Iris pigment epithelial cell (primary cell): ENCODE data around the gene RAP2A.

Experiments used
- DNase-seq: peaks from one replicate; pipeline ENCODE4 v3.0.0-alpha.2; 2011; ENCODE audit warnings: low read depth

The RAP2A gene

GRCh38 chr13:97433727-97434396 is at the start of gene RAP2A:
Gene RAP2A (plus strand): TSS chr13:97434169. CDS start chr13:97434471, 302 bp downstream.
- peak; percentile 91 for DNase-seq

GRCh38 chr13:97384371-97384770 is 49.6 kb upstream of the RAP2A start:
- no peak for DNase-seq

- DNase-seq = no peak
These were observed 48.8 kb upstream of the RAP2A start for GRCh38 chr13:97385146-97385545.

DNA sequence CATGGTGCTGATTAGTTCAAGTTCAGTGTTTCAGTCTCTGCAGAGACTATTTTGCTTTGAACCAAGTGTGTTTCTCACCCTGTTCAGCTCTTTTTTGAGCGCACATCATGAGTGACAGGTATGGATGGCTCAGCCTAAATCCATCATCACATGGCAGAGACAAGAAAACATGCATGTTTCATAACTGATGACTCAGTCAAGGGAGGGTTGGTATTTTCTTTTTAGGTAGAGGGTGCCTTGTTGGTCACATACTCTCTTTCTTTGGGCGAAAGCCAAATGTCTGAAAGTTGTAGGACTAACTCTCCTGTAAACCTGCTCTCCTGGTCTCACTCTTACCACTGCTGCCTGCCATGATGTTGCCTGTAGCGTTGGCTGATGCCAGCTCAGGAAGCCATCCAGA is 48.1 kb upstream of the RAP2A start:
- DNase-seq = peak; percentile 39

GRCh38 chr13:97386801-97387484 is 47.0 kb upstream of the RAP2A start:
- DNase-seq = no peak

GRCh38 chr13:97387485-97387839 is 46.5 kb upstream of the RAP2A start:
- no peak for DNase-seq

GRCh38 chr13:97387890-97388289 is 46.1 kb upstream of the RAP2A start:
- DNase-seq = no peak

DNA sequence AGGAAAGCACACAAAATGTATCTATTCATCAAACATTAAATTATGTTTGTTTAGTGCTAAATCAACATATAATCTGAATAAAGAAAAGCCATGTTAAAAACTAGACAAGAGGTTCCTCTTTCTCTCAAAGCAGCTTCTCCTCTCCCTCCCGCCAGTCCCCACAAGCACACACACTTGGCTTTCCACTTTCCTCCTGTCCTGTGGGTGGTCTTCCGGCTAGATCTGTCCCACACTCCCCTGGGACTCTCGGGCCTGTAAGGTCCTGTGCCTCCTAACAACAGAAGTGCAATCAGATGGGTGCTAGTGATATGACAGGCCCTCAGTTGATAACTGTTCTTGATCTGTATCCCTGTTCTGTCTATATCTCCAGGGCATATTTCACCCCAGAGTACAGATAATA is 45.6 kb upstream of the RAP2A start:
- DNase-seq = no peak

DNA sequence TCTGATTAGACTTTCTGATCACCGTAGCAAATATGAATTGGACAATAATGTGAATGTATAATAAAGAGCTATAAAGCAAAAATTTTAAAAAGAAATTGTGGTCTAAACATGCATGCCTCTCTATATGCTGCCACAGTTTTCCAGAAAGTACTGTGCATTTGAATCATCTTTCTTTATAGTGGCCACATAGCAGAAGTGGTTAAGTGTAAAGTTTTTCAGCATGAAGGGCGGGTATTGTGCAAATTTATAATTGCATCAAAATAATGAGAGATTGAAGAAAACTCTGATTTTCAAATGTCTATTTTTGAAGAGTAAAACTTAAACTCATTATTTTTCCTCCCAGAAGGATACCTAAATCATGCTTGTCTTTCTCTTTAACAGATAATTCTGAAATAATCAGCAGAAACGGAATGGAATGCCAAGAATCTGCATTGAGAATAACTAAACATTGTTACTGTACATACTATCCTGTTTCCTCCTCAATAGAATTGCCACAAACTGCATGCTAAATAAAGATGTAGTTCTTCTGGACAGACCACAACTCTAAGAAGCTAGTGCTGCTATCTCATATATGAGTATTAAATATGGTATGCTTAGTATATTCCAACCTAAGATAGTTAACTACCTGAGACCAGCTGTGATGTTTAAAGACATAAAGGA is 42.9 kb upstream of the RAP2A start:
- DNase-seq = peak; percentile 36

GRCh38 chr13:97392020-97392419 is 41.9 kb upstream of the RAP2A start:
- no peak for DNase-seq

GRCh38 chr13:97394542-97394941 is 39.4 kb upstream of the RAP2A start:
- no peak for DNase-seq

DNA sequence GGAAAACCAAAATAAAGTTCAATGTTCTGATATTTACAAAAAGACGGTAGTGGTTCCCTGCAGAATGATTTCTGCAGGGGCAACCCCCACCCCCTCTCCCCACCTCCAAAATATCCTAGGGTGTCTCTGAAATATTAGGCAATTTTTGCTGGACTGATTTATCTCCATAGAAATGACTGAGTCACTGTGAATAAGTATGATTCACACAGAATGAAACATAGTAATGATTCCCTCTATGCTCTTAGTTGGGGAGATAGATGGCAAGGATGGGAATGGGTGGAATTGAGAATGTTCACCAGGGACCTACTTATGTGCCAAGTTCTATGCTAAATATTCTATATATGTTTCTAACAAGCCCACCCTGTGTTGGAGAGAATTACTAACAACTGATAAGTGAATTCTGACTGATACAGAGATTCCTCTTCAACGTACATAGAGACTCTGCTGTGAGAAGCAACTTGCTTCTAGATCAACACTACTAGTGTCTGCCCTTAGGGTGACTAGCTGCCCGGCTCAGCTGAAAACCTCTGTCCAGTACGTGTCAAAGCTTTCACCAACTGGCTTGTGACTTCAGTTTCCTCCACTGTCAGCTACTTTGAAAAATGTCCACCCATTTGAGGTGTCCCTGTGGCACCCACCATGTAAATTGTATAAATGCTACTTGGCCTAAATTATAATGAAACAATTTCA is 38.4 kb upstream of the RAP2A start:
- DNase-seq = peak; percentile 35

- DNase-seq = no peak
These were observed 36.7 kb upstream of the RAP2A start for GRCh38 chr13:97397267-97397666.

DNA sequence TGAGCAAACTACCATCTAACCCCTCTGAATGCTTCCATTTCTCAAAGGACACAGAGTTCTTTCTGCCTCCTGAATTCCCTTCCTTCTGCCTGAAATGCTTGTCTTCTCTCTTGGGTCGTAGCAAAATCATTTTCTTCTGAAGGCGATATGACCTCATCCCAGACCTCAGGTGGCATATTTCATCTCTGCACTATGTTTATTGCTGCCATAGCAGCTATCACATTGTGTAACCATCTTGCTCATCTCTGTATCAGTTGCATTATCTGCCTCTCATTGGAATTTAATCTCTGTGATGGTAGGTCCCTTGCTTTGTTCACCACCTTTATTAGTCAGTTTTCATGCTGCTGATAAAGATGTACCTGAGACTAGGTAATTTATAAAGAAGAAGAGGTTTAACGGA is 32.5 kb upstream of the RAP2A start:
- DNase-seq = no peak

DNA sequence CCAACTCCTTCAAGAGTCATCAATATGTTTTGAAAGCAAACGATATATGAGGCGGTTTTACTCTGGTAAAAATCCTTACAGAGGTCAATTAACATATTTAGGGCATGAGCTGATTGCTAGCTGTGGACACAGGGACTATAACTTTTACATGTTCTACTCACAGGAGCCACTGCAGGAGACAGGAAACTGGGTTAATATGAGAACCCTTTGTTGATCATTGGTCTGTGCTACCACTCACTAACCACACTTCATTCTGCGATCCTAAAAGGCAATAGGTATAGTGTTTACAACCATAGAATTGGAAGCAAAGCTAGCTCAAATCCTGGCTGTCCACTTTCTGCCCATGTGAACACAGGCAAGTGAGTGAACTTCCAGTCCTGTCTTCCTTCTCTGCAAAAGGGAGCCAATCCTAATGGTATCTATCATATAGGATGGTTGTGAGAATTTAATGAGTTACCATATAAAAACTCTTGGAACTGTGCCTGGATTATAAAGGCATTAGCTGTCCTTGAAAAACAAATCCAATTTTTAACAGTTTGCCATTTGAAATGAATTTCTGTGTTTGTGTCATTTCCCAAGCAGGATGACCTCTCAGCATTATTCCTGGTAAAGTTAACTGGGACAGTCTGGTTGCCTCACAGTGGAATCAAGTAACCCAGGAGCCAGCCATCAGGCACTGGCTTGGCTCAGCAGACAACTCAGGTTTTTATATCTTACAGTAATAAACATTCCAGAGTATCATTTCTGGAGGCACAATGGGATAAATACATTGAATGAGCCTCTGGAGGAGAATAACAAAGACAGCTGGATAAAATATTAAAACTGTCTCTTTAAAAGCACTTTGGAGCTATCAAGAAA is 29.8 kb upstream of the RAP2A start:
- DNase-seq = no peak

DNA sequence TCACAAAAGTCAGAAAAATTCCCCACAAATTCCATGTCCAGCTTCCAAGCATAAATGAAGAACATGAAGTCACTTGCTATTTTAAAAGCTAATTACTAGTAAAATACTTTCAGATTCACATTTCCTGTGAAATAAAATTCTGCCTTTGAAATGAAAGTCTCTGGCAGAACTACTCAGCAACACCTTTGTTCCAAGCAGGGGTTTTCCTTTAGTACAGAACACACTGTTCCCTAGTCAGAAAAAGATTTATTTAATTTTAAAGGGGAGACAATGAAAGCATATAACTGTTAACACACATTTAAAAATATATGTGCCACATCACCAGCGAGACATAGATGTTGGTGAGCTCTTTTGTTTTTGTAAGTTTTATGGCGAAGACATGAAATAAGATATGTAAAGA is 26.4 kb upstream of the RAP2A start:
- DNase-seq = no peak

- no peak for DNase-seq
These were observed 25.0 kb upstream of the RAP2A start for GRCh38 chr13:97408938-97409337.

- DNase-seq = no peak
These were observed 22.0 kb upstream of the RAP2A start for GRCh38 chr13:97411984-97412383.

DNA sequence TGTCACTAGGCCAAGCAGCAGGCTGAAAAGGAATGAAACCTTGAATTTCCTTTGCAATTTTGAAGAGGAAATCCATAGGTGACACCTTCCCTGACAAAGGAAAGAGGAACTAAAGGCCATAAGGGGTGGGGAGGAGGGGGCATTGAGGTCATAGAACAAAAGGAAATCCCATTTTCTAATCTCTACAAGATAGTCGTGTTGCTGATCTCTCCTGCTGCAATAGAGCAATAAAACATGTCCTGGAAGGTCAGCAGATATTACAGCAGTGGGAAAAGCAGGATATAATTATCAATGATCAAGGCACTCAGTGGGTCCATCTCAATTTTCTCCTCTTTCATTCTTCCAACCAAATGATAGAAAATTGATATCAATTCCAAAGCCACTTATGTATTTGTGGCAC is 20.3 kb upstream of the RAP2A start:
- DNase-seq = no peak

DNA sequence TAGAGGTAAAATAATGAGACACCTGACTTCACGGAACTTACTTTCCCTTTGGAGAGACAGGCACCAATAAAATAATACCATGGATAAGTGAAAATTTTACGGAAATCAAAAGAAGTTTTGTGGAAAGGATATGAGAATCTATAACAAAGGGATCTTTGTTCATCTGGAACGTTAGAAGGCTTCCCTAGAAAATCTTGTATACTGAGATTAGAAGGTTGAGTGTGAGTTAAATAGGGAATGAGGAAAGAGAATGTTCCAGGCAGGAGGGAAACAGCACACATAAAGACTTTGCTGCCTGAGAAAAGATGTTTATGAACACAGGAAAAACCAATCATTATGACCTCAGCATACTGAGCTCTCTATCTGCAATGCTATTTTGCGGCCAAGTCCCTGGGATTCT is 19.6 kb upstream of the RAP2A start:
- DNase-seq = no peak

GRCh38 chr13:97417698-97418097 is 16.3 kb upstream of the RAP2A start:
- DNase-seq = no peak
